HepG2 (cell line): Measurements from ENCODE around the gene NLRP12.

Experiments used
- FOXP1 ChIP-seq, 2 experiments: fragments of 450-650 bp in 1 of 2; IDR thresholded peaks; 2 replicates each; pipeline ENCODE4 v1.6.1; 2017 to 2018; ENCODE audit warnings: antibody characterized with exemption in 1 of 2
- GPN1 ChIP-seq: sonication (generic); formaldehyde crosslinking; IDR thresholded peaks from 2 replicates; pipeline ENCODE4 v1.5.1; 2020; ENCODE audit warnings: missing genetic modification reagents, borderline replicate concordance
- MAZ ChIP-seq, 2 experiments: sonication (generic) in 1 of 2; formaldehyde crosslinking in 1 of 2; IDR thresholded peaks; 2 replicates each; pipeline versions ENCODE4 v1.5.0 to v1.6.1; 2012 to 2020; ENCODE audit warnings: low read depth in 2 of 2, mild to moderate bottlenecking in 2 of 2, borderline replicate concordance in 1 of 2, improper control_type of control experiment in 1 of 2, low read length in 1 of 2, missing genetic modification reagents in 1 of 2, moderate library complexity in 1 of 2
- RELA ChIP-seq: sonication (generic); formaldehyde crosslinking; IDR thresholded peaks from 2 replicates; pipeline ENCODE4 v1.4.0; 2020; ENCODE audit warnings: missing genetic modification reagents
- ZNF3 ChIP-seq: IDR thresholded peaks from 2 replicates; pipeline ENCODE4 v1.7.0; 2017; ENCODE audit warnings: inconsistent platforms
- ZNF687 ChIP-seq: sonication (generic); formaldehyde crosslinking; IDR thresholded peaks from 2 replicates; pipeline ENCODE4 v1.5.1; 2020; ENCODE audit warnings: mild to moderate bottlenecking, missing genetic modification reagents, moderate library complexity
- TF ChIP-seq, protein P1 (sequence below): sonication (generic); formaldehyde crosslinking; IDR thresholded peaks from 2 replicates; pipeline ENCODE4 v1.5.0; 2020; ENCODE audit warnings: mild to moderate bottlenecking, missing genetic modification reagents, moderate library complexity

GRCh38 chr19:53801257-53801656 is 22.9 kb downstream of the NLRP12 start:
- TF ChIP-seq ZNF687 (CRISPR knock-in tag) (peak; percentile 33), GPN1 (CRISPR knock-in tag) (no peak), FOXP1 (IDR thresholded peaks at IDR 0.05) (no peak), FOXP1 (CRISPR knock-in tag; IDR thresholded peaks at IDR 0.05) (no peak), RELA (CRISPR knock-in tag) (no peak), ZNF3 (CRISPR knock-in tag) (no peak), MAZ (IDR thresholded peaks at IDR 0.05; ENCODE audit: borderline replicate concordance, low read depth, low read length) (no peak), MAZ (CRISPR knock-in tag; IDR thresholded peaks at IDR 0.05; ENCODE audit: low read depth) (no peak)
- TF ChIP-seq, protein P1, sequence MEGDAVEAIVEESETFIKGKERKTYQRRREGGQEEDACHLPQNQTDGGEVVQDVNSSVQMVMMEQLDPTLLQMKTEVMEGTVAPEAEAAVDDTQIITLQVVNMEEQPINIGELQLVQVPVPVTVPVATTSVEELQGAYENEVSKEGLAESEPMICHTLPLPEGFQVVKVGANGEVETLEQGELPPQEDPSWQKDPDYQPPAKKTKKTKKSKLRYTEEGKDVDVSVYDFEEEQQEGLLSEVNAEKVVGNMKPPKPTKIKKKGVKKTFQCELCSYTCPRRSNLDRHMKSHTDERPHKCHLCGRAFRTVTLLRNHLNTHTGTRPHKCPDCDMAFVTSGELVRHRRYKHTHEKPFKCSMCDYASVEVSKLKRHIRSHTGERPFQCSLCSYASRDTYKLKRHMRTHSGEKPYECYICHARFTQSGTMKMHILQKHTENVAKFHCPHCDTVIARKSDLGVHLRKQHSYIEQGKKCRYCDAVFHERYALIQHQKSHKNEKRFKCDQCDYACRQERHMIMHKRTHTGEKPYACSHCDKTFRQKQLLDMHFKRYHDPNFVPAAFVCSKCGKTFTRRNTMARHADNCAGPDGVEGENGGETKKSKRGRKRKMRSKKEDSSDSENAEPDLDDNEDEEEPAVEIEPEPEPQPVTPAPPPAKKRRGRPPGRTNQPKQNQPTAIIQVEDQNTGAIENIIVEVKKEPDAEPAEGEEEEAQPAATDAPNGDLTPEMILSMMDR (CRISPR knock-in tag), result no peak
